Coronary artery (tissue), 2 donors: ENCODE measurements around the gene PKNOX2.

Experiments used
- DNase-seq: peaks from one replicate; pipeline ENCODE4 v3.0.0-alpha.2; 2017; ENCODE audit warnings: low spot score
- H3K27ac ChIP-seq, 2 donors: fragments of 200-600 bp; sonication (generic); one replicate each; pipeline ENCODE4 v1.5.1; 2016 to 2019
- H3K4me3 ChIP-seq: fragments of 200-600 bp; sonication (generic); 2 replicates; pipeline ENCODE4 v1.5.1; 2016; ENCODE audit warnings: mild to moderate bottlenecking, moderate library complexity
- CTCF ChIP-seq: fragments of 200-600 bp; sonication (generic); IDR thresholded peaks from one replicate; pipeline ENCODE4 v1.5.1; 2019; ENCODE audit warnings: antibody characterized with exemption

Gene PKNOX2

GRCh38 chr11:125224391-125225021, 60.0 kb downstream of the PKNOX2 start:
- Histone ChIP-seq H3K27ac (peak overlapping the region in 1 of 2 donors; percentile 38), H3K4me3 (no peak overlapping the region)
- no peak for TF ChIP-seq CTCF
- DNase-seq, result no peak

GRCh38 chr11:125225401-125225800, 60.9 kb downstream of the PKNOX2 start:
- Histone ChIP-seq H3K4me3 (no peak overlapping the region), H3K27ac (no peak overlapping the region)
- TF ChIP-seq CTCF, result no peak
- no peak for DNase-seq

GRCh38 chr11:125226031-125226430, 61.5 kb downstream of the PKNOX2 start:
- TF ChIP-seq CTCF, result no peak
- DNase-seq, result no peak
- Histone ChIP-seq H3K27ac (no peak overlapping the region), H3K4me3 (no peak overlapping the region)

- no peak overlapping the region for H3K27ac ChIP-seq
- no peak for TF ChIP-seq CTCF
- no peak overlapping the region for H3K4me3 ChIP-seq
- DNase-seq, result no peak
Measured at GRCh38 chr11:125226706-125227105, 62.2 kb downstream of the PKNOX2 start.

DNA sequence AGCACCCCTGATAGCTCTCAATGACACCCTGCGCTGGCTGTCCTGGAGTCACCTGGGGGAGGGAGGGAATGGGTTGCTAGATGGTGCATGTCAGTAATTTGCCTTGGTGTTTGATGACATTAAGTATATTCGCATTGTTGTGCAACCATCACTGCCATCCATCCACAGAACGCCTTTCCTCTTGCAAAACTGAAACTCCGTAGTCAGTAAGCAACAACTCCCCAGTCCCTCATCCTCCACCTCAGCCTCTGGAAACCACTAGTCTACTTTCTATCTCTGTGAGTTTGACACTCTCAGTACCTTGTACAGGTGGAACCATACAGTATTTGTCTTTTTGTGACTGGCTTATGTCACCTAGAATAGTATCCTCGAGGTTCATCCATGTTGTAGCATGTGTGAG, 62.6 kb downstream of the PKNOX2 start:
- no peak overlapping the region for H3K4me3 ChIP-seq
- TF ChIP-seq CTCF, result no peak
- no peak overlapping the region for H3K27ac ChIP-seq
- no peak for DNase-seq

GRCh38 chr11:125228445-125228844, 63.9 kb downstream of the PKNOX2 start:
- no peak overlapping the region for H3K4me3 ChIP-seq
- DNase-seq, result no peak
- TF ChIP-seq CTCF, result no peak
- no peak overlapping the region for H3K27ac ChIP-seq

DNA sequence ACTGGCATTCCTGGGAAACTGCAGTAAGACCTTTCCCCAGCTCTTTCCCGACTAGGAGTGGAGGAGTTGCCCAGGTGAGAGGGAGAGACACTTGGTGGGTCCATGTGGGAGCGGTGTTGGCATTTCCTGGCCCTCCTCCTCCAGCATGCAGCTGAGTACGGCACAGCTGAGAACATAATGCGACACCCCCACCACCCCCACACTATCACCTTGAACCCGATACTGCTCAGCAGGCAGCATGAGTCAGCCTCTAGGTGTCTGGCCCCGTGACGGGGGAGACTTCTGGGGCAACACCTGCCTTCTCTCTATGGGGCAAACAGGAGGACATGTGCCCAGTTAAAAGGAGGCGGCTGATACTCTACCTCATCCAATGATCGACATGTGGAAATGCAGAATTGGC, 64.4 kb downstream of the PKNOX2 start:
- no peak overlapping the region for H3K27ac ChIP-seq
- no peak for TF ChIP-seq CTCF
- H3K4me3 ChIP-seq, result no peak overlapping the region
- DNase-seq, result no peak
